ENCODE measurements around the gene PACS2.

DNA sequence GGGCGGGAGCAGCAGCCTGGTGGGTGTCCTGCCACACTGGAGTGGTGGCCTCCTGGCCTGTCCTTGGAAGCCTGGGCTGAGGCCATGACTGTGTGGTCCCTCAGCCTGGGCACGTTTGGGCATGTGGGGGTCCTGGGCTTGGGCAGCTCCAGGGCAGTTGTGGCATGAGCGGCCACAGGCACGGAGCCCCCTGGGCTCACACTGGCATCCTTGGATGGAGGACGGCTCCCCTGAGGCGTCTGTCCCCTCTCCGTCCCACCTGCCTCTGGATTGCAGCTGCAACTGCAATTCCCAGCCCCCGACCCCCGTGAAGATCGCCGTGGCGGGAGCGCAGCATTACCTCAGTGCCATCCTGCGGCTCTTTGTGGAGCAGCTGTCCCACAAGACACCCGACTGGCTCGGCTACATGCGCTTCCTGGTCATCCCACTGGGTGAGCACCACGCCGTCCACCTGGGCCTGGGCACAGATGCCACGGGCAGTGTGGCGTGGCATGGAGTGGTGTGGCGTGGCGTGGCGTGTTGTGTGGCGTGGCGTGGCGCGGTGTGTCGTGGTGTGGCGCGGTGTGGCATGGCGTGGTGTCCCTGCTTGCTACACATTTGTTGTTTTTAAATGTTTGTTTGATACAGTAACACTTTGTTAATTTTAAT is 68.7 kb downstream of the PACS2 start:
- TF ChIP-seq, protein P1, sequence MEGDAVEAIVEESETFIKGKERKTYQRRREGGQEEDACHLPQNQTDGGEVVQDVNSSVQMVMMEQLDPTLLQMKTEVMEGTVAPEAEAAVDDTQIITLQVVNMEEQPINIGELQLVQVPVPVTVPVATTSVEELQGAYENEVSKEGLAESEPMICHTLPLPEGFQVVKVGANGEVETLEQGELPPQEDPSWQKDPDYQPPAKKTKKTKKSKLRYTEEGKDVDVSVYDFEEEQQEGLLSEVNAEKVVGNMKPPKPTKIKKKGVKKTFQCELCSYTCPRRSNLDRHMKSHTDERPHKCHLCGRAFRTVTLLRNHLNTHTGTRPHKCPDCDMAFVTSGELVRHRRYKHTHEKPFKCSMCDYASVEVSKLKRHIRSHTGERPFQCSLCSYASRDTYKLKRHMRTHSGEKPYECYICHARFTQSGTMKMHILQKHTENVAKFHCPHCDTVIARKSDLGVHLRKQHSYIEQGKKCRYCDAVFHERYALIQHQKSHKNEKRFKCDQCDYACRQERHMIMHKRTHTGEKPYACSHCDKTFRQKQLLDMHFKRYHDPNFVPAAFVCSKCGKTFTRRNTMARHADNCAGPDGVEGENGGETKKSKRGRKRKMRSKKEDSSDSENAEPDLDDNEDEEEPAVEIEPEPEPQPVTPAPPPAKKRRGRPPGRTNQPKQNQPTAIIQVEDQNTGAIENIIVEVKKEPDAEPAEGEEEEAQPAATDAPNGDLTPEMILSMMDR (IDR thresholded peaks at IDR 0.05) = no peak
- no peak for TF ChIP-seq SMC3 (IDR thresholded peaks at IDR 0.05; ENCODE audit: low read depth, low read length)

Measured in SK-N-SH (cell line).